Adrenal gland (tissue), 5 donors: Measurements from ENCODE around the gene EXOC6.

Source experiments
- CTCF ChIP-seq, 6 experiments: fragments of 450-650 bp in 4 of 6; fragments of 200-600 bp in 2 of 6; sonication (generic) in 1 of 6; IDR thresholded peaks; 1 replicate in 5 of 6; 2 replicates in 1 of 6; pipeline versions ENCODE4 v1.5.1 to v1.8.0; 2016 to 2021; ENCODE audit warnings: antibody characterized with exemption in 6 of 6, mild to moderate bottlenecking in 2 of 6, moderate library complexity in 1 of 6
- POLR2A ChIP-seq, 2 donors: fragments of 450-650 bp; IDR thresholded peaks; one replicate each; pipeline ENCODE4 v1.6.1; 2017; ENCODE audit warnings: antibody characterized with exemption in 2 of 2, mild to moderate bottlenecking in 2 of 2, moderate library complexity in 1 of 2
- donor health status: DM: no; HTN: no; CAD: no.

GRCh38 chr10:93034426-93034825, 186.1 kb downstream of the EXOC6 start:
- no peak for TF ChIP-seq CTCF (IDR thresholded peaks at IDR 0.05)
- TF ChIP-seq POLR2A (IDR thresholded peaks at IDR 0.05) = no peak
